Activated T-cell treated with anti-CD3 and anti-CD28 coated beads for 24 hours (primary cell): ENCODE results near the gene MYADM.
A peak's percentile ranks its signal among the peaks of the same experiment; 100 is the strongest.

Experiments
- DNase-seq: peaks from one replicate; pipeline ENCODE4 v3.0.0-alpha.2; 2020; ENCODE audit warnings: low read depth

The MYADM gene

DNA sequence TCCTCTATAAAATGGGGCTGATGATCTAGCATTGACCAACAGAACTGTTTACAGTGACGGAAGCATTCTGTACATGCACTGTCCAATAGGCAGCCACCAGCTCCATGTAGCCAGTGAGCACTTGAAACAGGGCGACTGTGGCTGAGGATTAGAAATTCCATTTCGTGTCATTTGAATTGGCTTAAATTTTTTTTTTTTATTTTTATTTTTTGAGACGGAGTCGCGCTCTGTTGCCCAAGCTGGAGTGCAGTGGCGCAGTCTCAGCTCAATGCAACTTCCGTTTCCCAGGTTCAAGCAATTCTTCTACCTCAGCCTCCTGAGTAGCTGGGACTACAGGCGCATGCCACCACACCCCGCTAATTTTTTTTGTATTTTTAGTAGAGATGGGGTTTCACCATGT lies 17.4 kb downstream of the MYADM start:
- DNase-seq: no peak

- DNase-seq: no peak
These were observed 24.8 kb downstream of the MYADM start for GRCh38 chr19:53892301-53892980.

- DNase-seq: no peak
These were observed 25.3 kb downstream of the MYADM start for GRCh38 chr19:53892981-53893325.

DNA sequence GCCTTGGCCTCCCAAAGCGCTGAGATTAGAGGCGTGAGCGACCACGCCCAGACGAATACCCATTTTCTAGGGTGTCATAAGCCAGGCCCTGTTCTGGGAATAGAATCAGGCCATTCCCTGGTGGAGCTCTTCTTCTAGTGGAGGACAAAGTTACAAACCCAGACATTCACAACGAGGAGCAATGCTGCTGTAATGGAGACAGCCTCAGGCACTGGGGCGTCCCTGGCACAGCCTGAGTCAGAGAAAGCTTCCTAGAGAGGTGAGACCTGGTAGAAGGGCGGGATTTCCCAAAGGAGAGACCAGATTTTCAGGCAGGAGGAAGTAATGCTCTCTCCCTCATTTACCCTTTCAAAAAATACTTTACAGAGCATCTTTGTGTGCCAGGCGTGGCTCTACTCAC lies 27.0 kb downstream of the MYADM start:
- DNase-seq: no peak

DNA sequence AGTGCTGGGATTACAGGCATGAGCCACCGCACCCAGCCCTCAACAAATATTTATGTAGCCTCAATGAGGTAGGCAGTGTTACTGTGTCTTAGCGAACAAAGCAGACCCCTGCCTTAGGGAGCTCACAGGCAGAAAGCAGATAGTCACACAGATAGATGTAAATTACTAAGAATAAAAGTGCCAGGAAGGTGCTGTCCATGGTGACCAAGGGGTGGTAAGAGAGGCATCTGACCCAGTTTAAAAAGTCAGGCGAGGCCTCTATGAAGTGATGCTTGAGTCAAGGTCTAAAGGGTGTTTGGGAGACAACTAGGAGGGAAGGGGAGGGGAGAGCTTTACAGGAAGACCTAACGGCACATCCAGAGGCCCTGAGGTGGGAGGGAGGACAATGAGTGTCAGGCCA lies 29.0 kb downstream of the MYADM start:
- no peak for DNase-seq

DNA sequence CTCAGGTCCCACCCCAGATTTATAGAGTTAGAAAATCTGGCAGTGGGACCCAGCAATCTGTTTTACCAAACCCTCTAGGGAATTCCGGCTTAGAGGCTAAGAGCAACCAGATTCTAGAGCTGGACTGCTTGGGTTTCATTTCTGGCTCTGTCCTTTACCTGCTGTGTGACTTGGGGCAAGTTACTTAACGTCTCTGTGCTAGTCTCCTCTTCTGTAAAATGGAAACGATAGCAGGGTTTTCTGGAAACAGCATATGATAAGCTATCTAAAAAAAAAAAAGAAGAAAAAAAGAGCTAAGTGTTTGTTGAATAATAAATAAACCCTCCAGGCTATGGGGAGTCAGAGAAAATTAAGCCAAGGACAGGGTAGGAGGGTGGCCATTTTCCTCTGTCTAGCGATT lies 29.8 kb downstream of the MYADM start:
- no peak for DNase-seq

DNA sequence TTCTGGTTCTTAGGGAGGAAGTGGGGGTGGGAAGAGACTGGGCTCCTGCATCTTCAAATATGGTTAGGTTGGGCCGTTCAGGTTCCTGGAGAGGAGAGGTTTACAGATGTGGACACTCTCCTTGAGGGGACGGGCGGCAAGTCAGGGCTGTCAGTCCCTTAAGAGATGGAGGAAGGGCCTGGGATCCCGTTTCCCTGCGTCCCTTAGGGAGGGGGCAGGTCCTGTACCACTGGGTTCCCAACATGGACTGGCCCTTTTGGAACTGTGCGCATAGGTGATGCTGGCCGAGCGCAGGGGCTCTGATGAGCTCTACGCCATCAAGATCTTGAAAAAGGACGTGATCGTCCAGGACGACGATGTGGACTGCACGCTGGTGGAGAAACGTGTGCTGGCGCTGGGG lies 30.5 kb downstream of the MYADM start:
- no peak for DNase-seq

- no peak for DNase-seq
These were observed 31.1 kb downstream of the MYADM start for GRCh38 chr19:53898636-53899341.

DNA sequence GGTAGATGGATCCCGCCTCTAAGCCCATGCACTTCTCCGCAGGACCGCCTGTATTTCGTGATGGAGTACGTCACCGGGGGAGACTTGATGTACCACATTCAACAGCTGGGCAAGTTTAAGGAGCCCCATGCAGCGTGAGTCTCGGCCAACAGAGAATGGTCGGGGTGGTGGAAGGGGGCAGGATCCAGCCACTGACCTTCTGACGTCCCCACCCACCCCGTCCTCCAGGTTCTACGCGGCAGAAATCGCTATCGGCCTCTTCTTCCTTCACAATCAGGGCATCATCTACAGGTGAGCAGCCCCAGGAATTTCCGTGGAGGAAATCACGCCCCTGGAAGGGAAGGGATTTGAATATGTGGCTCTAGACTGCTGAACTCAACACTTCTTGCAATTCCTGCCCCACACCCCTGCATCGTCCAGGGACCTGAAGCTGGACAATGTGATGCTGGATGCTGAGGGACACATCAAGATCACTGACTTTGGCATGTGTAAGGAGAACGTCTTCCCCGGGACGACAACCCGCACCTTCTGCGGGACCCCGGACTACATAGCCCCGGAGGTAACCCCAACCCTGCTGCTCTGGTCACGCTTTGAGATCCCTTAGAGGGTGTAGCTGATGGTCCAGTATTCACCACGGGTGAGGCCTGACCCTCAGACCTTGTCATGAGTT lies 32.6 kb downstream of the MYADM start:
- DNase-seq: no peak

GRCh38 chr19:53903055-53903680 lies 35.5 kb downstream of the MYADM start:
- DNase-seq: no peak

GRCh38 chr19:53904909-53905308 lies 37.2 kb downstream of the MYADM start:
- DNase-seq: no peak

GRCh38 chr19:53905787-53906186 lies 38.1 kb downstream of the MYADM start:
- no peak for DNase-seq

DNA sequence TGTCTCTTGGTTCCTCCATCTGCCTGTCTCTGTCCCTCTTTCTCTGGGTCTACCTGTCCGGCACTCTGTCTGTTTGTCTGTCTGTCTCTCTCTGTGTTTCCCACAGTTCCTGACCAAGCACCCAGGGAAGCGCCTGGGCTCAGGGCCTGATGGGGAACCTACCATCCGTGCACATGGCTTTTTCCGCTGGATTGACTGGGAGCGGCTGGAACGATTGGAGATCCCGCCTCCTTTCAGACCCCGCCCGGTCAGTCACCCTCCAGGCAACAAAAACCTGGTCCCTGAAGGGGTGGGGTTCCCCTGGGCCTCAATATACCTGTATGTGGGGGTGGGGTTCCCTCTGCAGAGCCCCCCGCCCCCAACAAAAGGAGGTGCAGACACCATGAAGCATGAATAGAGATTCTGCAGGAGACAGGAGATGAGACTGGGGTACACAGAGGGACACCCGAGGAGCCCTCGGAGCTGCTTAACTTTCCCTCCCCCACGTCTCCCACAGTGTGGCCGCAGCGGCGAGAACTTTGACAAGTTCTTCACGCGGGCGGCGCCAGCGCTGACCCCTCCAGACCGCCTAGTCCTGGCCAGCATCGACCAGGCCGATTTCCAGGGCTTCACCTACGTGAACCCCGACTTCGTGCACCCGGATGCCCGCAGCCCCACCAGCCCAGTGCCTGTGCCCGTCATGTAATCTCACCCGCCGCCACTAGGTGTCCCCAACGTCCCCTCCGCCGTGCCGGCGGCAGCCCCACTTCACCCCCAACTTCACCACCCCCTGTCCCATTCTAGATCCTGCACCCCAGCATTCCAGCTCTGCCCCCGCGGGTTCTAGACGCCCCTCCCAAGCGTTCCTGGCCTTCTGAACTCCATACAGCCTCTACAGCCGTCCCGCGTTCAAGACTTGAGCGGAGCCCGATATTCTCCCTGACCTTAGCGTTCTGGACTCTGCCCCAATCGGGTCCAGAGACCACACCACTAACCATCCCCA lies 38.8 kb downstream of the MYADM start:
- peak; percentile 48 for DNase-seq

DNA sequence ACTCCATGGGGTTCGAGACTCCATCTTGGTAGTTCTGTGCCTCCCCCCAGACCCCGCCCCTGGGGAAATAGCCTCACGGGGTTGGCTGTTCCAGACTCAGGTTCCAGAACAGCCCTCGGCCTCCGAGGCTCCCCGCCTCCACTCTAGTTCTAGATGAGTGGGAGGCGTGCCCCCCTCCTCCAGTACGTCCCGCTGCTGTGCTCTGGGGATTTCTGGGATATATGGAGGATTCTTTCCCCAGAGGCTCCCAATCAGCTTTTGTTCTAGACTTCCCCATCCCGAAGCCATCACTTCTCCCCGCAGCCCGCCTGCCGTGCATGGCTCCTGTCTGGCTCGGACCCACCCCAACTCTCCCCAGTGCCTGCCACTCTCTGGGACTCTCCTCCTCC lies 39.5 kb downstream of the MYADM start:
- no peak for DNase-seq

DNA sequence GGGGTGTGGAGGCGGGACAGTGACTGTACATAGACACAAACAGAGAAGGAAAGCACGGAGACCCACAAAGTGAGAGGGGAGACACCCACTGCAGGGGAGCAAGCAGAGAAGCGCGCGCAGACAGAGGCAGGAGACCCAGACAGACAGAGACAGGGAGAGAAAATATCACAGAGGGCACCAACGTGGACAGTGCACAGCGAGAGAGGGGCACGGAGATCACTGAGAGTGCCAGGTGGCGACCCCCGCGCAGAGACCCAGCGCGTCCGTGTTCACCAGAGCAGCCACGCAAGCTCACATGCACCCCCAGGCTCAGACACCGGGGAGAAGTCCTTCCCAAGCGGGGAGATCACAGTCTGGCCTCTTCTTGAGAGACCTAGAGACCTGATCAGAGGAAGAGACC lies 40.0 kb downstream of the MYADM start:
- DNase-seq: no peak

- peak; percentile 44 for DNase-seq
These were observed 40.6 kb downstream of the MYADM start for GRCh38 chr19:53908106-53908934.

DNA sequence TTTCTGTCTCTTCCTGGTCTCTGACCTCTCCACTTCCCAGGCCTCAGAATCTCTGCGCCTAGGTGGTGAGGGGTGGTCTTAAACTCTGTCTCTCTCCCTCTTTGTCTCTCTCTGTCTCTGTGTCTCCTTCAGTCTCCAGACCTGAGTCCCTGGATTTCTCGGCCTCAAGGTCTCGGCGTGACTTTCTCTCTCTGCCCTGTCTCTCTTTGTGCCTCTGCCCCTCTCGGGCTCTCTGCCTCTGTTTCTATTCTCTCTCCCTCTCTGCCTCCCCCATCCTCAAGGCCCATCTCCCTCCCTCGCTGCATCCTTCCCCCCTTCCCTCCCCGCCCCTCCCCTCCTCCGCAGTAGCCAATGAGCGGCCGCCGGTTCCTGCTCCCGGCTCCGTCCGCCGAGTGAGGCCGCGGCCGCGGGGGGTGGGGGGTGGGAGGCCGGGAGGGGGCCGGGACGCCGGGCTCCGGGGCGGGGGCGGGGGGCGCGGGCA lies 41.3 kb downstream of the MYADM start, which contains the start of gene CACNG7:
TSS of gene CACNG7 (plus strand) at position 344 of the 481 bp plus-strand sequence. CDS start 3,554 bp downstream, outside the sequence.
- no peak for DNase-seq

DNA sequence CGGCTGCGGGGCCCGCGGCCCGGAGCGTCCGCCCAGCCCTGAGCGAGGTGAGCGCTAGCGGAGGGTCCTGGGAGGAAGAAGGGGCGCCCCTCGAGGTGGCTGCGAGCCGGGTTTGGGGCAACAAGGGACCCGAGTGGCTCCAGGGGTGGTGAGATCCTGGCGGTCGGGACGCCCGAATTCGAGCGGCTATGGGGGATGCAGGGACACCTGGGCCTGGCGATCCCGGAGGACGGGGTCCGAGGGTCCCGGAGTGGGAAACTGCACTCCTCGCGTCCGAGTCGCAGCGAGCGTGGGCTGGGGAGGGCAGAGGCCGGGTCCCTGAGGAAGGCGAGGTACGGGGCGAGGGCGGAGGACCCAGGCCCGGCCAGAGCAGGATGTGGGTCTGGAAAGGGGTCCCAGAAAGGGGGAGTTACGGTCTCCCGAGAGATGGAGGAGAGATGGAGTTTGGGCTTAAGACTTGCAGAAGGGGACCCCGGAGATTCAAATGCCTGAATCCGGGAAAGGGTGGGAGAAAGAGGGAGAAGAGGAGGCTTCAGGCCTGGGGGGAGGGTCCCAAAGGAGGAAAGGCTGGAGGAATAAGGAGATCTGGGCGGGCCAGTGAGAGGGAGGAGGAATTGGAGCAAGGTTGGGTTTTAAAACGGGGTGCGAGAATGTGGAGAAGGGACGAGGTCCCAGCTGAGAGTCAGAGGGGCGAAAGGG lies 41.9 kb downstream of the MYADM start:
- no peak for DNase-seq

DNA sequence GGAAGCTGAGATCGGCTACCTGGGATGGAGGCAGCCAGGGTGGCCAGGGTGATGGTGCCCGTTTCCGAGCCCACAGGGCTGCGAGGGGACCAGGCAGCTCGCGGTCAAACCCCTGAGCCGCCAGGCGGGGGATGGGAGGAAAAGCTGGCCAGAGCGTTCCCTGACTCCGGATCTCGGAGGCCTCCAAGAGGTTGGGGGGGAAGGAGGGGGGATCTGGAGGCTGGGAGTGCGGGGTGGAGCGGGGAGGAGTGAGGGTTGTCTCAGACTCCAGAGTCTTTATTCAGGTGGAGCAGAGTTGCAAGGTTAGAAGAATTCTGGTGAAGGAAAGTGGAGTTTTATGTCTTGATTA lies 42.5 kb downstream of the MYADM start:
- no peak for DNase-seq

GRCh38 chr19:53912653-53913052 lies 45.0 kb downstream of the MYADM start:
- DNase-seq: no peak
